Endothelial cell of umbilical vein (primary cell): ENCODE results near the gene ANXA2. TPM values are rescaled to one million over a fixed set of nuclear protein-coding genes. Genes with fewer than 3 reads are reported as not detected.

Experiments
- BruUV-seq: library from RNA; stranded (reverse); fragments of 400-500 nt; replicated peaks from 2 replicates; lab custom pipeline; 2021; lab: Mats Ljungman, UMichigan
- CTCF ChIA-PET: fragments of 300-600, 350-600 bp; sonication (Branson Sonifier 250); formaldehyde crosslinking; loops from one replicate; lab custom pipeline; 2021; ENCODE audit warnings: antibody characterized with exemption, inconsistent platforms; lab: Charles Lee
- POLR2A ChIA-PET: fragments of 300-600, 350-600 bp; sonication (Branson Sonifier 250); formaldehyde crosslinking; loops from one replicate; lab custom pipeline; 2021; ENCODE audit warnings: antibody characterized with exemption, inconsistent platforms; lab: Charles Lee
- DNase-seq: peaks from one replicate; pipeline ENCODE4 v3.0.0-alpha.2; 2011; ENCODE audit warnings: low read depth, low spot score
- FAIRE-seq: peaks from 2 replicates; lab custom pipeline; 2011; peaks lifted over from hg19 to GRCh38; lab: Jason Lieb, UNC
- H2AFZ ChIP-seq: 2 replicates; pipeline ENCODE4 v1.6.0; 2012; ENCODE audit warnings: low read depth, low read length, control low read depth, inconsistent platforms
- H3K27ac ChIP-seq: 2 replicates; pipeline ENCODE4 v1.5.1; 2011; ENCODE audit warnings: low read depth, mild to moderate bottlenecking, control low read depth, low read length, moderate library complexity; ENCODE audit not compliant: insufficient read depth
- H3K27me3 ChIP-seq, 2 experiments: 2 replicates each; pipeline versions ENCODE4 v1.6.0 to v1.6.1; 2011; ENCODE audit warnings: low read length in 2 of 2, mixed read lengths in 1 of 2; ENCODE audit not compliant: control insufficient read depth in 2 of 2, insufficient read depth in 2 of 2
- H3K36me3 ChIP-seq, 2 experiments: 2 replicates in 1 of 2; 3 replicates in 1 of 2; pipeline ENCODE4 v1.5.1; 2011; ENCODE audit warnings: low read length in 2 of 2, mild to moderate bottlenecking in 1 of 2, moderate library complexity in 1 of 2; ENCODE audit not compliant: control insufficient read depth in 2 of 2, insufficient read depth in 2 of 2; ENCODE audit errors: extremely low read depth in 1 of 2
- H3K4me1 ChIP-seq: 3 replicates; pipeline ENCODE4 v1.5.1; 2011; ENCODE audit warnings: mild to moderate bottlenecking, low read length; ENCODE audit not compliant: control insufficient read depth, insufficient read depth; ENCODE audit errors: extremely low read depth
- H3K4me2 ChIP-seq: 2 replicates; pipeline ENCODE4 v1.6.1; 2011; ENCODE audit warnings: low read length, control low read depth, mixed read lengths; ENCODE audit not compliant: insufficient read depth
- H3K4me3 ChIP-seq, 3 experiments: fragments of 200-600 bp in 1 of 3; sonication (generic), shearing (Covaris generic) in 1 of 3; replicated peaks in 1 of 3; 2 replicates each; pipeline ENCODE4 v1.5.1; 2011 to 2016; ENCODE audit warnings: control low read depth in 3 of 3, low read length in 3 of 3, mild to moderate bottlenecking in 2 of 3, inconsistent platforms in 1 of 3, low read depth in 1 of 3, moderate library complexity in 1 of 3; ENCODE audit not compliant: insufficient read depth in 1 of 3
- H3K79me2 ChIP-seq: 2 replicates; pipeline ENCODE4 v1.6.0; 2012; ENCODE audit warnings: low read length, inconsistent platforms; ENCODE audit not compliant: control insufficient read depth, insufficient read depth
- H3K9ac ChIP-seq: replicated peaks from 2 replicates; pipeline ENCODE3; 2011; ENCODE audit warnings: low read length, control low read depth; ENCODE audit not compliant: insufficient read depth; ENCODE audit errors: extremely low read depth
- H3K9me1 ChIP-seq: replicated peaks from 3 replicates; pipeline ENCODE4 v1.6.0; 2011; ENCODE audit warnings: mild to moderate bottlenecking, low read length; ENCODE audit not compliant: control insufficient read depth, insufficient read depth; ENCODE audit errors: extremely low read depth
- H3K9me3 ChIP-seq: replicated peaks from 2 replicates; pipeline ENCODE4 v1.5.1; 2012; ENCODE audit warnings: low read length, inconsistent platforms; ENCODE audit not compliant: control insufficient read depth, insufficient read depth
- H4K20me1 ChIP-seq: replicated peaks from 2 replicates; pipeline ENCODE3; 2011; ENCODE audit warnings: mild to moderate bottlenecking, low read length; ENCODE audit not compliant: control insufficient read depth, insufficient read depth; ENCODE audit errors: extremely low read depth
- EZH2 ChIP-seq: IDR thresholded peaks from 2 replicates; pipeline ENCODE4 v1.6.1; 2012; ENCODE audit warnings: borderline replicate concordance, low read depth, mild to moderate bottlenecking, moderate library complexity, low read length, inconsistent platforms; ENCODE audit not compliant: severe bottlenecking
- FOS ChIP-seq: IDR thresholded peaks from 2 replicates; pipeline ENCODE4 v1.6.1; 2011; ENCODE audit warnings: mild to moderate bottlenecking, low read length, moderate library complexity, borderline replicate concordance; ENCODE audit not compliant: insufficient read depth
- GATA2 ChIP-seq: IDR thresholded peaks from 2 replicates; pipeline ENCODE4 v1.7.0; 2011; ENCODE audit warnings: low read depth, mild to moderate bottlenecking, moderate library complexity, mixed read lengths, low read length; ENCODE audit not compliant: insufficient read length, insufficient read depth
- JUN ChIP-seq: IDR thresholded peaks from 2 replicates; pipeline ENCODE4 v1.6.1; 2011; ENCODE audit warnings: borderline replicate concordance, low read depth; ENCODE audit not compliant: insufficient read length, insufficient read depth
- MYC ChIP-seq: IDR thresholded peaks from one replicate; pipeline ENCODE4 v1.6.1; 2011; ENCODE audit warnings: mild to moderate bottlenecking, low read depth, low read length
- POLR2A ChIP-seq: IDR thresholded peaks from 2 replicates; pipeline ENCODE4 v1.6.1; 2012; ENCODE audit warnings: low read depth, mild to moderate bottlenecking, control low read depth, low read length
- POLR2AphosphoS5 ChIP-seq: IDR thresholded peaks from 2 replicates; pipeline ENCODE4 v1.6.1; 2012; ENCODE audit warnings: low read depth, mild to moderate bottlenecking, control low read depth, low read length, moderate library complexity; ENCODE audit not compliant: insufficient read depth
- dilution Hi-C: fragments of 300-500 bp; cut with MboI; formaldehyde crosslinking; loops from one replicate; pipeline ENCODE4 v1.15.0; 2019; ENCODE audit warnings: low sequenced_read_pairs; ENCODE audit not compliant: extremely low pct_ligation_motif_present
- intact Hi-C: fragments of 100-400 bp; cut with micrococcal nuclease; formaldehyde crosslinking; loops from one replicate; pipeline ENCODE4 v1.10.0; 2022
- polyA plus RNA-seq, 4 experiments: library from polyadenylated mRNA; depleted of rRNA in 3 of 4; stranded (reverse) in 3 of 4; unstranded in 1 of 4; fragments of >200 nt; gene quantifications; 2 replicates each; pipeline versions ENCODE4 v1.2.1 to v1.2.3, GENCODE V29; 2011 to 2012; ENCODE audit warnings: missing spikeins in 1 of 4
- small RNA-seq: library from RNA; depleted of rRNA; stranded (forward); fragments of <200 nt; gene quantifications from one replicate; pipeline ENCODE3, GENCODE V24; 2012; ENCODE audit warnings: low replicate concordance, low read depth; ENCODE audit not compliant: insufficient read depth, insufficient read length
- total RNA-seq: library from RNA; stranded (reverse); gene quantifications from 2 replicates; pipeline ENCODE4 v1.2.3, GENCODE V29; 2021
- TF ChIP-seq, protein P1 (sequence below): IDR thresholded peaks from 2 replicates; pipeline ENCODE4 v1.6.1; 2011; ENCODE audit not compliant: insufficient read depth, insufficient read length
- TF ChIP-seq, protein P2 (sequence below), 2 donors: IDR thresholded peaks; 1 replicate in 1 of 2; 2 replicates in 1 of 2; pipeline ENCODE4 v1.5.1; 2011; ENCODE audit warnings: low read length in 2 of 2, mild to moderate bottlenecking in 2 of 2, moderate library complexity in 2 of 2, control low read depth in 1 of 2, inconsistent platforms in 1 of 2, low read depth in 1 of 2; ENCODE audit not compliant: insufficient read depth in 1 of 2; ENCODE audit errors: extremely low read depth in 1 of 2

The ANXA2 gene
- total and polyA plus RNA-seq, 2 donors (not counting 3 experiments of a cell fraction or from before 2014, with no cell fraction given), result 2,725 to 3,299 TPM

DNA sequence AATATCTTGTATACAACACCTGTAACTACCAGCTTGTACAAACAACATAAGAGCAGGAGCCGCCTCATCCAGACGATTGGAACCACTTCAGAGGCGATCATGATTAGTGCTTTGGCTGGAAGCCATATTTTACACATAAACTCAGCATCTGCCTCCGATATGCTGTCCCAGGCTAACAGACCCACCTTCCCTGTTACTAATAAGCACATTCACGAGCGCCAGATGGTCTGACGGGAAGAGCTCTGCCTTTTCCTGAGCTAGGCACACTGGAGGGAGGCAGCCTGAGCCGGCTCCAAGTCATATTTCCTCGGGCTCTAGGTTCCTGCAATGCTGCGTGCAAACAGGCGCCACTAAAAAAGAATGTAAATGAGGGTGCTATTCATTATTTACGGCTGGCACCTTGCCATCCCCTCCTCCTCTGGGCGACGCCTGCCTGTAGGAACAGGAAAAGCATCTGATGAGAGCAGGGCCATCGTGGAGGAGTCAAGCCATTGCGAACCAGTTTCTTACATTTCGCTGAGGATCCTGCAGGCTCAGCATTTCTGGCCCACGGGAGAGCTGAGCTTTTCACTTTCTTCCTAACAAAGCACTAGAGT lies 98.2 kb downstream of the ANXA2 start:
- CTCF ChIA-PET, result interaction anchor here (1.0 to 1.2 kb wide), 2 partner anchors 13 to 19 kb away, joined by 3 read pairs; no protein-coding TSS in a partner anchor
- no peak for FAIRE-seq

More for the DNA sequence above, 98.2 kb downstream of the ANXA2 start:
- Histone ChIP-seq H3K4me1 (no peaks in the 10 kb centered on the region), H3K27ac (no peak overlapping the region), H3K9me3 (no peaks in the 10 kb centered on the region), H3K36me3 (no peaks in the 10 kb centered on the region), H3K9ac (no peak overlapping the region), H3K27me3 (no peaks in the 10 kb centered on the region), H3K4me2 (no peak overlapping the region), H3K79me2 (no peaks in the 10 kb centered on the region), H4K20me1 (no peaks in the 10 kb centered on the region), H3K4me3 (no peak overlapping the region), H3K9me1 (no peaks in the 10 kb centered on the region), H2AFZ (no peak overlapping the region)
- no peak for DNase-seq
- BruUV-seq, result no TSS peak
- intact Hi-C loops, result no loop called here
- dilution Hi-C loops, result no loop called here
- TF ChIP-seq, protein P1, sequence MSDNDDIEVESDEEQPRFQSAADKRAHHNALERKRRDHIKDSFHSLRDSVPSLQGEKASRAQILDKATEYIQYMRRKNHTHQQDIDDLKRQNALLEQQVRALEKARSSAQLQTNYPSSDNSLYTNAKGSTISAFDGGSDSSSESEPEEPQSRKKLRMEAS, result no peak
- no peak for TF ChIP-seq EZH2
- no peak for TF ChIP-seq GATA2
- no peak for TF ChIP-seq FOS
- no peak for TF ChIP-seq POLR2A
- no peak for TF ChIP-seq JUN
- TF ChIP-seq, protein P2, sequence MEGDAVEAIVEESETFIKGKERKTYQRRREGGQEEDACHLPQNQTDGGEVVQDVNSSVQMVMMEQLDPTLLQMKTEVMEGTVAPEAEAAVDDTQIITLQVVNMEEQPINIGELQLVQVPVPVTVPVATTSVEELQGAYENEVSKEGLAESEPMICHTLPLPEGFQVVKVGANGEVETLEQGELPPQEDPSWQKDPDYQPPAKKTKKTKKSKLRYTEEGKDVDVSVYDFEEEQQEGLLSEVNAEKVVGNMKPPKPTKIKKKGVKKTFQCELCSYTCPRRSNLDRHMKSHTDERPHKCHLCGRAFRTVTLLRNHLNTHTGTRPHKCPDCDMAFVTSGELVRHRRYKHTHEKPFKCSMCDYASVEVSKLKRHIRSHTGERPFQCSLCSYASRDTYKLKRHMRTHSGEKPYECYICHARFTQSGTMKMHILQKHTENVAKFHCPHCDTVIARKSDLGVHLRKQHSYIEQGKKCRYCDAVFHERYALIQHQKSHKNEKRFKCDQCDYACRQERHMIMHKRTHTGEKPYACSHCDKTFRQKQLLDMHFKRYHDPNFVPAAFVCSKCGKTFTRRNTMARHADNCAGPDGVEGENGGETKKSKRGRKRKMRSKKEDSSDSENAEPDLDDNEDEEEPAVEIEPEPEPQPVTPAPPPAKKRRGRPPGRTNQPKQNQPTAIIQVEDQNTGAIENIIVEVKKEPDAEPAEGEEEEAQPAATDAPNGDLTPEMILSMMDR (IDR thresholded peaks at IDR 0.05; ENCODE audit: extremely low read depth in 1 of 2, insufficient read depth in 1 of 2, low read depth in 1 of 2, low read length in 2 of 2), result no peak
- TF ChIP-seq POLR2AphosphoS5, result no peak
- TF ChIP-seq MYC, result no peak
- POLR2A ChIA-PET, result no interaction called here

Small RNA genes lying within 50 kb of the gene (small RNA-seq; reads per million reads assigned to genes)
- gene AC087385.3, result not detected

Other genes with a start within 250 kb of the ANXA2 start
- 50.9 and 57.0 TPM in 2 replicates for gene ICE2, start 81.2 kb upstream of the ANXA2 start, total RNA-seq
- 21.8 and 22.1 TPM in 2 replicates for gene ICE2, start 81.2 kb upstream of the ANXA2 start, polyA plus RNA-seq